ENCODE measurements around the gene TM4SF1. TPM values are rescaled to one million over a fixed set of nuclear protein-coding genes. Genes with fewer than 3 reads are reported as not detected.

TM4SF1 gene
- polyA plus RNA-seq, 1 donor from 2014 or later = 0.81 TPM

GRCh38 chr3:149321640-149322039, 55.8 kb downstream of the TM4SF1 start:
- Histone ChIP-seq H3K27me3 (ENCODE audit: insufficient read depth, low read depth, low read length) (no peaks in the 10 kb centered on the region), H3F3A (ENCODE audit: insufficient read depth, low read length, poor library complexity, severe bottlenecking) (no peaks in the 10 kb centered on the region), H3K9ac (ENCODE audit: low read length) (no peak overlapping the region), H3K4me2 (ENCODE audit: low read length) (no peak overlapping the region), H3K36me3 (ENCODE audit: insufficient read depth, low read length) (no peaks in the 10 kb centered on the region), H4K20me1 (ENCODE audit: insufficient read depth) (no peaks in the 10 kb centered on the region), H3K4me3 (ENCODE audit: low read length) (no peak overlapping the region), H3K79me2 (replicated peaks; ENCODE audit: insufficient read depth, low read length) (no peaks in the 10 kb centered on the region), H2AFZ (ENCODE audit: low read depth, low read length) (no peak overlapping the region), H3K9me3 (ENCODE audit: low read length) (no peaks in the 10 kb centered on the region), H3K27ac (ENCODE audit: low read length) (no peak overlapping the region), H3K9me2 (ENCODE audit: insufficient read depth, low read length) (no peaks in the 10 kb centered on the region)
- TF ChIP-seq RAD21 (conservative IDR thresholded peaks at IDR 0.05) (no peak), TAF1 (IDR thresholded peaks at IDR 0.05; ENCODE audit: low read depth) (no peak), EZH2 (IDR thresholded peaks at IDR 0.05; ENCODE audit: borderline replicate concordance, insufficient read depth, low read length, poor library complexity, severe bottlenecking) (no peak), POLR2AphosphoS5 (IDR thresholded peaks at IDR 0.05) (no peak), CTCF (IDR thresholded peaks at IDR 0.05; ENCODE audit: poor library complexity, severe bottlenecking) (no peak), SMC3 (conservative IDR thresholded peaks at IDR 0.05; ENCODE audit: poor library complexity) (no peak), MXI1 (conservative IDR thresholded peaks at IDR 0.05; ENCODE audit: poor library complexity, severe bottlenecking) (no peak)

- no peaks in the 10 kb centered on the region for H3K36me3 ChIP-seq (ENCODE audit: insufficient read depth, low read length)
- no peaks in the 10 kb centered on the region for H3K9me2 ChIP-seq (ENCODE audit: insufficient read depth, low read length)
- no peak overlapping the region for H3K4me2 ChIP-seq (ENCODE audit: low read length)
- no peaks in the 10 kb centered on the region for H3K79me2 ChIP-seq (replicated peaks; ENCODE audit: insufficient read depth, low read length)
- H3K27me3 ChIP-seq (ENCODE audit: insufficient read depth, low read depth, low read length) = no peaks in the 10 kb centered on the region
- H3K27ac ChIP-seq (ENCODE audit: low read length) = no peak overlapping the region
- H3K4me3 ChIP-seq (ENCODE audit: low read length) = no peak overlapping the region
- no peaks in the 10 kb centered on the region for H3K9me3 ChIP-seq (ENCODE audit: low read length)
- no peak overlapping the region for H3K9ac ChIP-seq (ENCODE audit: low read length)
- TF ChIP-seq REST (IDR thresholded peaks at IDR 0.05; ENCODE audit: borderline replicate concordance) (no peak), CTCF (IDR thresholded peaks at IDR 0.05; ENCODE audit: poor library complexity, severe bottlenecking) (no peak), EZH2 (IDR thresholded peaks at IDR 0.05; ENCODE audit: borderline replicate concordance, insufficient read depth, low read length, poor library complexity, severe bottlenecking) (no peak), POLR2AphosphoS5 (IDR thresholded peaks at IDR 0.05) (no peak)
- H4K20me1 ChIP-seq (ENCODE audit: insufficient read depth) = no peaks in the 10 kb centered on the region
- H3F3A ChIP-seq (ENCODE audit: insufficient read depth, low read length, poor library complexity, severe bottlenecking) = no peaks in the 10 kb centered on the region
- H2AFZ ChIP-seq (ENCODE audit: low read depth, low read length) = no peak overlapping the region
Measured at GRCh38 chr3:149321136-149321535, 56.3 kb downstream of the TM4SF1 start.

All from neural cell (in vitro differentiated cells).